Hepatocyte (in vitro differentiated cells): Measurements from ENCODE around the gene HNRNPA0.

Experiments
- EZH2 ChIP-seq: fragments of 200-600 bp; sonication (generic); IDR thresholded peaks from 2 replicates; pipeline ENCODE4 v1.6.1; 2016; ENCODE audit warnings: antibody characterized with exemption, mild to moderate bottlenecking, borderline replicate concordance
- EZH2phosphoT487 ChIP-seq: fragments of 200-600 bp; sonication (generic); IDR thresholded peaks from one replicate; pipeline ENCODE4 v1.6.1; 2018; ENCODE audit warnings: antibody characterized with exemption, mild to moderate bottlenecking, low read depth, moderate library complexity; ENCODE audit not compliant: unreplicated experiment, severe bottlenecking
- TF ChIP-seq, protein P1 (sequence below): fragments of 200-600 bp; sonication (generic); IDR thresholded peaks from 2 replicates; pipeline ENCODE4 v1.5.1; 2016; ENCODE audit warnings: antibody characterized with exemption, mild to moderate bottlenecking; ENCODE audit not compliant: poor library complexity

DNA sequence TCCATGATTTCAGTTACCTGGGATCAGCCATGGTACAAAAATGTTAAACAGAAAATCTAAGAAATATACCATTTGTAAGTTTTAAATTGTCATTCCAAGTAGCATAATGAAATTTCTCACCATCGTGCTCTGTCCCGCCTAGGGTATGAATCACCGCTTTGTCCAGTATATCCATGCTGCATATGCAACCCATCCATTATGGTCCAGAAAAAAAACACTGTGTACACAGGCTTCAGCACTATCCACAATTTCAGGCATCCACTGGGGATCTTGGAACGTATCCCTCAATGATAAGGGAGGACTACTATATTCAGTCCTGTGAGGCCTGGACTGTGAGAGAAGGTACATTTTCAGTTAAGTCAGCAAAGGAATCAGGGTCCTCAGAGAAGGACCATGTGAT lies 37.6 kb upstream of the HNRNPA0 start:
- TF ChIP-seq, protein P1, sequence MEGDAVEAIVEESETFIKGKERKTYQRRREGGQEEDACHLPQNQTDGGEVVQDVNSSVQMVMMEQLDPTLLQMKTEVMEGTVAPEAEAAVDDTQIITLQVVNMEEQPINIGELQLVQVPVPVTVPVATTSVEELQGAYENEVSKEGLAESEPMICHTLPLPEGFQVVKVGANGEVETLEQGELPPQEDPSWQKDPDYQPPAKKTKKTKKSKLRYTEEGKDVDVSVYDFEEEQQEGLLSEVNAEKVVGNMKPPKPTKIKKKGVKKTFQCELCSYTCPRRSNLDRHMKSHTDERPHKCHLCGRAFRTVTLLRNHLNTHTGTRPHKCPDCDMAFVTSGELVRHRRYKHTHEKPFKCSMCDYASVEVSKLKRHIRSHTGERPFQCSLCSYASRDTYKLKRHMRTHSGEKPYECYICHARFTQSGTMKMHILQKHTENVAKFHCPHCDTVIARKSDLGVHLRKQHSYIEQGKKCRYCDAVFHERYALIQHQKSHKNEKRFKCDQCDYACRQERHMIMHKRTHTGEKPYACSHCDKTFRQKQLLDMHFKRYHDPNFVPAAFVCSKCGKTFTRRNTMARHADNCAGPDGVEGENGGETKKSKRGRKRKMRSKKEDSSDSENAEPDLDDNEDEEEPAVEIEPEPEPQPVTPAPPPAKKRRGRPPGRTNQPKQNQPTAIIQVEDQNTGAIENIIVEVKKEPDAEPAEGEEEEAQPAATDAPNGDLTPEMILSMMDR = no peak
- TF ChIP-seq EZH2 = no peak
- no peak for TF ChIP-seq EZH2phosphoT487
